IMR-90 (cell line): ENCODE results near the gene NXNL2. TPM values are rescaled to one million over a fixed set of nuclear protein-coding genes. Genes with fewer than 3 reads are reported as not detected.

Experiments
- ATAC-seq: fragments of 200-7000 bp; cut with Tn5 transposase; 2 replicates; pipeline ENCODE4 v1.9.1; 2020; ENCODE audit warnings: low read depth, mild to moderate bottlenecking, moderate library complexity
- BruUV-seq: library from RNA; stranded (reverse); fragments of 400-500 nt; replicated peaks from 2 replicates; lab custom pipeline; 2021; lab: Mats Ljungman, UMichigan
- CTCF ChIA-PET: fragments of 300-600 bp; formaldehyde crosslinking; extraction: SDS; loops from one replicate; lab custom pipeline; 2021; ENCODE audit warnings: antibody characterized with exemption; lab: Yijun Ruan, JAX
- POLR2A ChIA-PET: fragments of 300-600 bp; sonication (Branson Sonifier 250); formaldehyde crosslinking; loops from one replicate; lab custom pipeline; 2022; ENCODE audit warnings: antibody characterized with exemption; ENCODE audit not compliant: unreplicated experiment; lab: Charles Lee
- DNase-seq: peaks from one replicate; pipeline ENCODE4 v3.0.0; 2013
- H2AFZ ChIP-seq: replicated peaks from 2 replicates; pipeline ENCODE3; 2013; ENCODE audit warnings: low read length, mild to moderate bottlenecking; ENCODE audit not compliant: poor library complexity
- H2AK5ac ChIP-seq: 2 replicates; pipeline ENCODE4 v1.6.1; 2013; ENCODE audit warnings: low read depth, low read length, inconsistent platforms
- H2AK9ac ChIP-seq: replicated peaks from 2 replicates; pipeline ENCODE3; 2013; ENCODE audit warnings: mild to moderate bottlenecking, low read depth, low read length, moderate library complexity; ENCODE audit not compliant: poor library complexity
- H2BK120ac ChIP-seq: 2 replicates; pipeline ENCODE4 v1.6.1; 2013; ENCODE audit warnings: low read depth, low read length, inconsistent platforms
- H2BK15ac ChIP-seq: 3 replicates; pipeline ENCODE4 v1.6.1; 2013; ENCODE audit warnings: low read depth, low read length, inconsistent platforms
- H2BK20ac ChIP-seq: 2 replicates; pipeline ENCODE4 v1.6.1; 2013; ENCODE audit warnings: low read depth, mild to moderate bottlenecking, inconsistent platforms, low read length, moderate library complexity
- H2BK5ac ChIP-seq: 2 replicates; pipeline ENCODE4 v1.6.1; 2013; ENCODE audit warnings: mild to moderate bottlenecking, low read depth, low read length, inconsistent platforms; ENCODE audit not compliant: poor library complexity, severe bottlenecking
- H3K14ac ChIP-seq: replicated peaks from 2 replicates; pipeline ENCODE4 v1.6.1; 2013; ENCODE audit warnings: low read depth, low read length, inconsistent platforms
- H3K18ac ChIP-seq: 2 replicates; pipeline ENCODE4 v1.6.1; 2013; ENCODE audit warnings: low read depth, low read length, control low read depth
- H3K23ac ChIP-seq: 2 replicates; pipeline ENCODE4 v1.6.1; 2013; ENCODE audit warnings: low read depth, low read length, inconsistent platforms
- H3K27ac ChIP-seq: 2 replicates; pipeline ENCODE4 v1.5.1; 2013; ENCODE audit warnings: mild to moderate bottlenecking, control low read depth, low read length; ENCODE audit not compliant: insufficient read depth
- H3K27me3 ChIP-seq: 2 replicates; pipeline ENCODE4 v1.6.1; 2013; ENCODE audit warnings: low read length; ENCODE audit not compliant: control insufficient read depth, insufficient read depth
- H3K36me3 ChIP-seq: 2 replicates; pipeline ENCODE4 v1.6.1; 2013; ENCODE audit warnings: low read length, mixed read lengths; ENCODE audit not compliant: control insufficient read depth, insufficient read depth
- H3K4ac ChIP-seq: 2 replicates; pipeline ENCODE4 v1.6.1; 2013; ENCODE audit warnings: low read depth, low read length, inconsistent platforms
- H3K4me1 ChIP-seq: 2 replicates; pipeline ENCODE4 v1.6.1; 2013; ENCODE audit warnings: low read length, mixed read lengths; ENCODE audit not compliant: control insufficient read depth, insufficient read depth
- H3K4me2 ChIP-seq: 2 replicates; pipeline ENCODE4 v1.6.1; 2013; ENCODE audit warnings: low read depth, mild to moderate bottlenecking, control low read depth, low read length, moderate library complexity
- H3K4me3 ChIP-seq: 2 replicates; pipeline ENCODE4 v1.5.1; 2013; ENCODE audit warnings: low read depth, mild to moderate bottlenecking, control low read depth, low read length, moderate library complexity; ENCODE audit not compliant: insufficient read depth
- H3K56ac ChIP-seq: 2 replicates; pipeline ENCODE4 v1.6.1; 2013; ENCODE audit warnings: low read length, inconsistent platforms; ENCODE audit not compliant: insufficient read depth; ENCODE audit errors: extremely low read depth
- H3K79me1 ChIP-seq, 2 experiments: 2 replicates each; pipeline ENCODE4 v1.6.1; 2013; ENCODE audit warnings: low read length in 2 of 2, inconsistent platforms in 1 of 2, low read depth in 1 of 2
- H3K9ac ChIP-seq: 2 replicates; pipeline ENCODE4 v1.6.1; 2013; ENCODE audit warnings: low read depth, low read length, control low read depth
- H3K9me1 ChIP-seq: 2 replicates; pipeline ENCODE4 v1.6.1; 2013; ENCODE audit warnings: low read length, inconsistent platforms; ENCODE audit not compliant: insufficient read depth
- H3K9me3 ChIP-seq: 2 replicates; pipeline ENCODE4 v1.6.1; 2013; ENCODE audit warnings: low read length; ENCODE audit not compliant: control insufficient read depth, insufficient read depth
- H4K20me1 ChIP-seq: 2 replicates; pipeline ENCODE4 v1.6.1; 2013; ENCODE audit warnings: low read length, inconsistent platforms; ENCODE audit not compliant: insufficient read depth
- H4K5ac ChIP-seq: 2 replicates; pipeline ENCODE4 v1.6.1; 2013; ENCODE audit warnings: mild to moderate bottlenecking, low read depth, low read length, control low read depth
- H4K8ac ChIP-seq, 2 experiments: 2 replicates each; pipeline ENCODE4 v1.6.1; 2013; ENCODE audit warnings: low read depth in 2 of 2, low read length in 2 of 2, control low read depth in 1 of 2, inconsistent platforms in 1 of 2
- H4K91ac ChIP-seq: 2 replicates; pipeline ENCODE4 v1.6.1; 2013; ENCODE audit warnings: low read depth, low read length, inconsistent platforms; ENCODE audit not compliant: insufficient read depth
- CEBPB ChIP-seq: IDR thresholded peaks from 2 replicates; pipeline ENCODE4 v1.6.1; 2012; ENCODE audit warnings: low read depth, low read length, improper control_type of control experiment
- CHD1 ChIP-seq: IDR thresholded peaks from 2 replicates; pipeline ENCODE4 v1.6.1; 2012; ENCODE audit warnings: low read depth, low read length, improper control_type of control experiment
- CTCF ChIP-seq: conservative IDR thresholded peaks from 2 replicates; pipeline ENCODE4 v1.5.1; 2012; ENCODE audit warnings: mild to moderate bottlenecking, low read depth, low read length, improper control_type of control experiment
- MXI1 ChIP-seq: IDR thresholded peaks from 2 replicates; pipeline ENCODE4 v1.6.1; 2012; ENCODE audit warnings: low read depth, mild to moderate bottlenecking, low read length, moderate library complexity, borderline replicate concordance
- POLR2A ChIP-seq: IDR thresholded peaks from 2 replicates; pipeline ENCODE4 v1.6.1; 2012; ENCODE audit warnings: mild to moderate bottlenecking, low read depth, low read length
- RFX5 ChIP-seq: IDR thresholded peaks from 2 replicates; pipeline ENCODE4 v1.8.0; 2012; ENCODE audit warnings: low read depth, mild to moderate bottlenecking, low read length, moderate library complexity
- SMC3 ChIP-seq: fragments of 150-350 bp; IDR thresholded peaks from 2 replicates; pipeline ENCODE4 v1.6.1; 2016; ENCODE audit warnings: low read depth, mild to moderate bottlenecking, antibody characterized with exemption, low read length, moderate library complexity
- USF2 ChIP-seq: fragments of 150-350 bp; IDR thresholded peaks from 2 replicates; pipeline ENCODE4 v1.6.1; 2017; ENCODE audit warnings: mild to moderate bottlenecking, antibody characterized with exemption, low read length, low read depth
- WGBS, 2 experiments: methylation state at CpG; one replicate each; pipeline versions ENCODE4 v1.1.5 to v1.1.7; 2013; ENCODE audit warnings: missing lambda C conversion rate in 2 of 2; ENCODE audit not compliant: insufficient read length in 1 of 2; ENCODE audit errors: extremely low coverage in 2 of 2; 5-methylcytosine and 5-hydroxymethylcytosine counted together
- dilution Hi-C: fragments of 300-500 bp; cut with HindIII; formaldehyde crosslinking; loops from one replicate; pipeline ENCODE4 v1.14.3; 2018; ENCODE audit warnings: low sequenced_read_pairs; ENCODE audit not compliant: unreplicated experiment
- in situ Hi-C: fragments of 300-500 bp; cut with MboI; formaldehyde crosslinking; loops from 3 replicates; pipeline ENCODE4 v1.14.3; 2019; ENCODE audit warnings: low sequenced_read_pairs, inconsistent platforms, mixed read lengths
- intact Hi-C: fragments of 100-400 bp; cut with micrococcal nuclease; formaldehyde crosslinking; loops from 2 replicates; pipeline ENCODE4 v1.10.0; 2022
- polyA plus RNA-seq, 3 experiments: library from polyadenylated mRNA; depleted of rRNA; stranded (reverse); fragments of >200 nt; gene quantifications; 2 replicates each; pipeline ENCODE4 v1.2.3, GENCODE V29; 2012; ENCODE audit warnings: low replicate concordance in 1 of 3
- total RNA-seq: library from RNA; depleted of rRNA; stranded (reverse); fragments of >200 nt; gene quantifications from 2 replicates; pipeline ENCODE4 v1.2.3, GENCODE V29; 2012

NXNL2 gene
- total and polyA plus RNA-seq, 2 of the 4 experiments (the other 2 are of a cell fraction), result 3.2 to 6.4 TPM

GRCh38 chr9:88531920-88532698 is 2.9 kb upstream of the NXNL2 start:
- Histone ChIP-seq H3K27ac (peak overlapping the region; percentile 27; the same call in 1 of the 2 replicates), H3K9me3 (no peaks in the 10 kb centered on the region), H3K79me1 (peaks cover 38 to 74% of the 10 kb centered on the region in 2 experiments), H3K4me2 (peak overlapping the region; percentile 64), H4K20me1 (0 out of 2 replicates have a peak, but pooled peaks cover under 1% of the 10 kb centered on the region), H4K91ac (peak overlapping the region; percentile 7), H2BK5ac (peak overlapping the region; percentile 46), H4K5ac (peak overlapping the region; percentile 8; the same call in 1 of the 2 replicates), H3K23ac (peak overlapping the region; percentile 58), H3K27me3 (no peaks in the 10 kb centered on the region), H3K36me3 (no peaks in the 10 kb centered on the region), H2BK15ac (peak overlapping the region; percentile 30; the same call in 2 of the 3 replicates), H3K9ac (no peak overlapping the region; the same call in 1 of the 2 replicates), H2AK9ac (peak overlapping the region; percentile 83), H3K18ac (no peak overlapping the region), H3K56ac (peak overlapping the region; percentile 63; the same call in 1 of the 2 replicates), H4K8ac (peak overlapping the region; percentile 38 to 83; a peak in 3 of 4 replicates), H2AFZ (peak overlapping the region; percentile 77), H3K9me1 (peaks cover 25% of the 10 kb centered on the region), H3K4me3 (peak overlapping the region; percentile 16; the same call in 1 of the 2 replicates), H3K14ac (peak overlapping the region; percentile 15), H2AK5ac (peak overlapping the region; percentile 6), H3K4ac (peak overlapping the region; percentile 88), H2BK120ac (peak overlapping the region; percentile 85), H2BK20ac (peak overlapping the region; percentile 17), H3K4me1 (peaks cover 29% of the 10 kb centered on the region)
- no peak for ATAC-seq
- CTCF ChIA-PET, result interaction anchor here (0.5 to 1.1 kb wide), 2 partner anchors 86 to 289 kb away, joined by 3 read pairs; no protein-coding TSS in a partner anchor
- WGBS, 2 experiments, result 41% methylated on average over 21 of the region's 31 CpGs; no CpG with 5 or more reads in 1 of the 2 experiments
- POLR2A ChIA-PET, result no interaction called here
- no TSS peak for BruUV-seq
- dilution Hi-C loops, result no loop called here
- TF ChIP-seq USF2 (no peak), CEBPB (peak; percentile 58; the same call in 1 of the 2 replicates), SMC3 (no peak), CTCF (0 out of 2 replicates have a peak, but pooled peaks have one; percentile 0), MXI1 (no peak), RFX5 (no peak), CHD1 (no peak), POLR2A (no peak)
- peak; percentile 46 for DNase-seq
- intact Hi-C loops, result no loop called here
- in situ Hi-C loops, result no loop called here
